GM21423 (cell line): Measurements from ENCODE around the gene SPIB.
"Not testable (repeated sequence)": the region's sequence is repeated elsewhere in the genome, so short reads cannot be mapped to it uniquely, and the experiment has no call there.

Source experiments
- ATAC-seq: cut with Tn5 transposase; IDR thresholded peaks from one replicate; pipeline ENCODE4 v1.9.1; 2021; ENCODE audit warnings: mild to moderate bottlenecking, moderate library complexity; ENCODE audit not compliant: unreplicated experiment

Gene SPIB

DNA sequence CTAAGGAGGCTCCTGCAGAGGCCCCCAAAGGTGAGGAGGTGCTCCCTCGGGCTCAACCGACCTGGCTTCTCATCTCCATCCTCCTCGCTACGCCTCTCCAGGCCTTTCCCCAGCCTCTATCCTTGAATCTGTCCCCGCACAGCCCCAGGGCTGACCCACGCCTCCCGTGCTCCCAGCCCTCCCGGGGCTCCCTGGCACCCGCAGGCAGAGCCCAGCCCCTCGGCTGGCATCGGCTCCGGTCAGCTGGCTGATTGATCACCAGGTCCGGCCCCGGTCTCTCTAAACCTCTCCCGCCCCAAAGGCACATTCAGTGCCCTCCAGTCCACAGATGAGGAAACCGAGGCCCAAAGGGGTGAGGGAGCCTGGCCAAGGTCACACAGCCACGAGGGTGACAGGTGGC lies 16.5 kb downstream of the SPIB start:
- ATAC-seq: no peak

DNA sequence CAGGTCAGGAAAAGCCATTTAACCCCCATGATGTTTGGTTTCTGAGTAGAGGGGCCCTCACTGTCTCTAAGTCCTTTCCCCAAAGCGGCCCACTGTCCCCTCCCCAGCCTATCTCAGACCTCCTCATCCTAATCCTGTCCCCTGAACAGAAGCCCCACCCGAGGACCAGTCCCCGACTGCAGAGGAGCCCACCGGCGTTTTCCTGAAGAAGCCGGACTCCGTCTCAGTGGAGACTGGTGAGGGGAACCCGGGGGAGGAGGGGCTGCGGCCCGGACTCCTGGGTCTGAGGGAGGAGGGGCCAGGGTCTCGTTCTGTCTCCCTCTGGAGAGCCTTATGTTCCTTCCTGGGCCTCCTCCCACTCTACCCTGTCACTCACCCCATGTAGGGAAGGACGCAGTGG lies 16.9 kb downstream of the SPIB start:
- no peak for ATAC-seq

DNA sequence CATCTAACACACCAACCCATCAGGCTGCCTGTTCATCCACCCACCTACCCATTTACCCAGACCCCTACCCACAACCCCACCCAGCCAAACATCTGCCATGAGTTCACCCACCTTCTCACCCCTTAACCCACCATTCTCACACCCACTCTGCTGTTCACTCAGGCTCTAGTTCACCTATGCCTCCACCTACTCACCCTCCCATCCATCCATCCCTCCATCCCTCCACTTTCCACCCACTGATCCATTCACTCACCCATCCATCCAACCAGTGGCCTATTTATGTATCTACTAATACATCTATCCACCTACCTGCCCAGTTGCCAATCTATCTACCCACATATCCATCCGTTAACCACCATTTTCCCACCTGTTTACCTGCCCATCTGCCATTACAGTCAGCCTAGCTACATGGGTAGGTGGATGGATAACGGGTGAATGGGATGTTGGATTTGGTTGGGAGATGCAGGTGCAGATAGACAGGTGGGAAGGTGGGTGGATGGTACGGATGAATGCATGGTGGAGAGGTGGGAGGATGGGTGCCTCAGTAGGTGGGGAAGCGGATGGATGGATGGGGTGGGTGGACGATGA lies 19.2 kb downstream of the SPIB start:
- ATAC-seq: no peak

DNA sequence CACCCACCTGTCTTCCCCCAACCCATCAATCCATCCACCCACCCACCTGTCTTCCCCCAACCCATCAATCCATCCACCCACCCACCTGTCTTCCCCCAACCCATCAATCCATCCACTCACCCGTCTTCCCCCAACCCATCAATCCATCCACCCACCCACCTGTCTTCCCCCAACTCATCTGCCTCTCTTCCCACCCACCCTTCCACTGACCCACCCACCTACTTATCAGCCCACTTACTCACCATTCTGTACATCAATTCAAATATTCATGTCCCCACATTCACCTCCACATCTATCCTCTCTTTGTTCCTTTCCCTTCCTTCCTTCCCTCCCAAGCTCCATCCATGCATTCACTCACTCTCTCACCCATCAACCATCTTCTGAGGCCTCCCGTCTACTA lies 20.4 kb downstream of the SPIB start:
- not testable (repeated sequence) for ATAC-seq

DNA sequence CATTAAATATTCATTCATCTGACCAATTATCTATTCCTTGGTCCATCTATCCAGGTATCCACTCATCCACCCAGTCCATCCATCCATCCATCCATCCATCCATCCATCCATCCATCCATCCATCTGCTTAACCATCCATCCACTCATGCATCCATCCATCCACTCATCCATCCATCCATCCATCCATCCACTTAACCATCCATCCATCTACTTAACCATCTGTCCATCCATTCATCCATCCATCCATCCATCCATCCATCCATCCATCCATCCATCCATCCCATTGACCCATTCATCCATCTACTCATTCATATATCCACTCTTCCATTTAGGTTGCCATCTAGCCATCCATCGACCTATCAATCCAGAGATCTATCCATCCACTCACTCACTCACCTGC lies 25.3 kb downstream of the SPIB start:
- no peak for ATAC-seq

DNA sequence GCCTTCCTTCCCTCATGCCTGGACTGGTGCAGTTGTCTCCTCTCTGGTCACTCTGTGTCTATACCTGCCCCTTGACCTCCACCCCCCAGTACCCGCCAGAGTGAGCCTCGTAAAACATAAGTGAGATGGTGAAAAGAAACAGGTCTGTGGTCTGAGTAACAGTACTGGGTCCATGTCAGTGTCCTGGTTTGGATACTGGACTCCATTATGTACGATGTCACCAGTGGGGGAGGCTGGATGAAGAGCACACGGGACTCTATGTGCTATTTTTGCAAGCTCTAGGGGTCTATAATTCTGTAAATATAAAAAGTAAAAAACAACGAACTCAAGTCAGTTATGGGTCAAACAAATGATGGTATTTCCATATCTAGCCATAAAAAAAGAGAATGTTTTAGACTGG lies 28.3 kb downstream of the SPIB start:
- ATAC-seq: no peak

DNA sequence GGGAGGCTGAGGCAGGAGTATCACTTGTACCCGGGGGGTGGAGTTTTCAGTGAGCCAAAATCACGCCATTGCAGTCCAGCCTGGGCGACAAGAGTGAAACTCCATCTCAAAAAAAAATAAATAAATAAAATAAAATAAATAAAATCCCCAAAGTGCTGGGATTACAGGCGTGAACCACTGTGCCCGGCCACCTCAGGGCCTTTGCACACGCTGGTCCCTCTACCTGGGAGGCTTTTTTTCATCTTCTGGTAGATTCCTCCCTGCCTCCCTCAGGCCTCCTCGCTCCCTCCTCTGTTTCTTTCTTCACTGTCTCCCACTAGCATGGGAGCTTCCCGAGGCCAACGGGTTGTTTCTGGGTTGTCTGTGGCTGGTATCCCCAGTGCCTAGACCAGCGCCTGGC lies 29.0 kb downstream of the SPIB start:
- ATAC-seq: no peak

DNA sequence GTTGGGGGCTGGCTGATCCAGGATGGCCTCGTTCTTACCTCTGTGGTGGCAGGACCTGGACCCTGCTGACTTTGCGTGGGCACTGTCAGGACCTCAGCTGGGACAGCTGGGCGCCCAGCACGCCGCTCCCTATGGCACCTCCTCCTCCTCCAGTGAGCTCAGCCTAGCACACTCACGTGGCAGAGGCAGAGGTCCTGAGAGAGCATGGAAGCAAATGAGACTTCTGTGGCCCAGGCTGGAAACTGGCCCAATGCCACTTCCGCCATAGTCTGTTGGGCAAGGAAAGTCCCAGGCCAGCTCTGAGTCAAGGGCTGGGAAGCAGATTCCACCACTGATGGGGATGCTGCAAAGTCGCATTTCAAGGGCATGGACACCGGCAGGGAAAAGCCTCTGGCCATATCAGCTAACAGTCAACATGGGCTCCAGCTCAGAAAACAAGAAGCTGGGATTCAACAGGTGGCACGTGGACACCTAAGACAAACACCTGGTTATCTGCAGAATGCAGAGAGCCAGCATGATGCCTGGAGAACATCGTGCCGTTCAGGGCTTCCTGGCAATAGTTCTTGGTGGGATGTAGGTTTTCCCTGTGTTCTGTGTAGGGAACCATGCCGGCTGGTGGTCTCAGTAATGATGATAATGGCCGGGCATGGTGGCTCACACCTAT lies 30.6 kb downstream of the SPIB start:
- no peak for ATAC-seq

DNA sequence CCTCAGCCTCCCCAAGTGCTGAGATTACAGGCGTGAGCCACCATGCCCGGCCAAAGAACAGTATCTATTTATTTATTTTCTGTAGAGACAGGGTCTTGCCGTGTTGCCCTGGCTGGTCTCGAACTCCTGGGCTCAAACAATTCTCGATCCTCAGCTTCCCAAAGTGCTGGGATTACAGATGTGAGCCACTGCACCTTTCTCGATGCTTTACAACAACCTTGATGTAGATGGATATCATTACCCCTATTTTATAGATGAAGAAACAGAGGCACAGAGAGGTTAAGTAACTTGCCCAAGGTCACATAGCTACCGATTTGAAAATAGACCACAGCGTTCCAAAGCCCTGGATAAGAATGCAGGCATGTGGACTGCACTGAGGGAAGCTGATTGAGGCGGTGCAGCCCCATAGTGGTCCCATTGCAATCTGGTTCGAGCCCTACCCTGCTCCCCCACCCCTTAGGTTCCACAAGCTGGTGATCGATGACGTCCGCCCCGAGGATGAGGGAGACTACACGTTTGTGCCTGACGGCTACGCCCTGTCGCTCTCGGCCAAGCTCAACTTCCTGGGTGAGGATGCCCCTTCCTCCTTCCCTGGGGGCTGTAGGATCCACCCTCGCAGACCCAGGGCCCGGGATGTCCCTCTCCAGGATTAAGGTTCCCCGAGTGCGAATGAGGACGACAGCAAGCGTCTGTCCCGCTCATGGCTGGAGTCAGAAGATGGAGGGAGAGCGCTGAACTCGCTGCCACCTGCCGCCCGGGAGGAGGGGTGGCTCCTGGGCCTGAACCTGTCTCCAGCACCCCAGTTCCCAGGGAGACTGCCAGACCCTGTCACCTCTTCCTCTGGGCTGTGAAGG lies 31.9 kb downstream of the SPIB start:
- ATAC-seq: no peak

DNA sequence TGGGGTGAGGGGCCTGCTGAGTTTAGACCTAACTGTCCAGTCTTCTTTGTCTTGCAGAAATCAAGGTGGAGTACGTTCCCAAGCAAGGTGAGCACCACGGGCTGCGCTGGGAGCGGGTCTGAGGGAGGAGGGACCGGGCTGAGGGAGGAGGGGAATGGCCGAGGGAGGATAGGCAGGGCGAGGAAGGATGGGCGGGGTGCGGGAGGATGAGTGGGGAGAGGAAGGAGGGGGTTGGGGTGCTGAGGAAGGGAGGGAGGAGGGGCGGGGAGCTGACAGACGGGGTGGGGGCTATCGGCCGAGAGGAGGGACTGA lies 32.4 kb downstream of the SPIB start:
- no peak for ATAC-seq

DNA sequence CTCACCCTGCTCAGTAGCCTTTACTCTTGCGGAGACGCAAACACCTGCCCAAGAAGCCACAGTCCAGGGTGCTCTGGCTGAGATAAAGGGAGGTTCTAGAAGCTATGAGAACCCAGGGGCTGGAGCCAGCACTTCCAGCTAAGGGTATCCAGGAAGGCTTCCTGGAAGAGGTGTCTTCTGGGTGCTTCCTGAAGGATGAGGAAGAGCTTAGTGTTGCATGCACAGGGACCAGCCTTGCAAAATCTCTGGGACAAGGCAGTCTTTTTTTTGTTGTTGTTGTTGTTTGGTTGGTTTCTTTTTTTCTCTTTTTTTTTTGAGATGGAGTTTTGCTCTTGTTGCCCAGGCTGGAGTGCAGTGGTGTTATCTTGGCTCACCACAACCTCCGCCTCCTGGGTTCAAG lies 34.5 kb downstream of the SPIB start:
- no peak for ATAC-seq

DNA sequence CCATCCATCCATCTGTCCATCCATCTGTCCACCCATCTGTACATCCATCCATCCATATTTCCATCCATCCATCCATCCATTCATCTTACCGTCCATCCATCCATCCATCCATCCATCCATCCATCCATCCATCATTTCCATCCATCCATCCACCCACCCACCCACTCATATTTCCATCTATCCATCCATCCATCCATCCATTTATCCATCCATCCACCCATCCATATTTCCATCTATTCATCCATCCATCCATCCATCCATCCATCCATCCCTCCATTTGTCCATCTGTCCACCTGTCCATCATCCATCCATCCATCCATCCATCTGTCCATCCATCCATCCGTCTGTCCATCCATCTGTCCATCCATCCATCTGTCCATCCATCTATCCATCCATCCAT lies 37.3 kb downstream of the SPIB start:
- no peak for ATAC-seq

DNA sequence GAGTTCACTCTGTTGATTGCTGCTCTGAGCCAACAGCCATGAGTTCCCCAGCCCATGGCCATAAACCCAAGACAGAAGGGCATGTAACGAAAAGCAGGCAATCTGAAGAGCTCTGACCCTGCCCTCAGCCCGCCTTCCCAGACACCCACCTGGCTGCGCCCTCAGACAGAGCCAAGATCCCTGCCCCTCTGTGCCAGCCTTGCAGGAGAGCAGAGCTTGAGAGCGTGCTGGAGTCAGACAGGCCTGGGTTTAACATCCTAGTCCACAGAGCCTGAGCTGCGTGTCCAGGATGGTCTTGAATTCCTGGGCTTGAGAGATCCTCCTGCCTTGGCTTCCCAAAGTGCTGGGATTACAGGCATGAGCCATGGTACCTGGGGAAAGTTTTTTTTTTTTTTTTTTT lies 38.6 kb downstream of the SPIB start:
- no peak for ATAC-seq

DNA sequence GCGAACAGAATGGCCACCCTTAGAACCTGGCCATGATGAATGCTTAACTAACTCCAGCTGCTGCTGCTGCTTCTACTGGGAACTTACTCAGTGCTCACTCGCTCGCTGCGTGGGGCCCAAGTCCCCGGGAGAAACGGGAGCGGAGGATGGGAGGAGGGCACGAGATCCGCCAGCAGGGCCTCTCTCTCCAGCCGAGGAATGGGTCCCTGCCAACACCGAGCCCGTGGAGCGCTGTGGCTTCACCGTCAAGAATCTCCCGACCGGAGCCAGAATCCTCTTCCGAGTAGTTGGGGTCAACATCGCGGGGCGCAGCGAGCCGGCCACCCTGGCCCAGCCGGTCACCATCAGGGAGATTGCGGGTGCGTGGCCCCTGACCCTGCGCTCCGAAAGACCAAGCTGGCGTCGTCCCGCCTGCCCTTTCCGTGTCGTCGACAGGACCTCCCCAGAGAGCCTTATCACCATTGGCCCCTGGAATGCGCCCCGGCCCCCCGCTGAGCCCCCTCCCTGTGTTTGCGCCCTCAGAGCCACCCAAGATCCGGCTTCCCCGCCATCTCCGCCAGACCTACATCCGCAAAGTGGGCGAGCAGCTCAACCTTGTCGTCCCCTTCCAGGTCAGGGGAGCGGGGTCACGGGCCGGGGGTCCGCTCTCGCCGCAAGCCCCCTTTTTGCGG lies 39.8 kb downstream of the SPIB start:
- ATAC-seq: no peak

DNA sequence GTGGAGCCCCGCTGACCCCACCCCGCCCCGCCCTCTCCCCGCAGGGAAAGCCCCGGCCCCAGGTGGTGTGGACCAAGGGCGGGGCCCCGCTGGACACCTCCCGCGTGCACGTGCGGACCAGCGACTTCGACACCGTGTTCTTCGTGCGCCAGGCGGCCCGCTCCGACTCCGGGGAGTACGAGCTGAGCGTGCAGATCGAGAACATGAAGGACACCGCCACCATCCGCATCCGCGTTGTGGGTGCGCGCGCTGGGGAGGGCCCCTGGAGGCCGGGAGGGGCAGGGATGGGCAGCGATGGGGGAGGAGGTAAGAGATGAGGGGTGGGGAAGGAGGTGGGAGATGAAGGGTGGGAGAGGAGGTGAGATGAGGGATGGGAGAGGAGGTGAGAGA lies 40.3 kb downstream of the SPIB start:
- ATAC-seq: no peak

DNA sequence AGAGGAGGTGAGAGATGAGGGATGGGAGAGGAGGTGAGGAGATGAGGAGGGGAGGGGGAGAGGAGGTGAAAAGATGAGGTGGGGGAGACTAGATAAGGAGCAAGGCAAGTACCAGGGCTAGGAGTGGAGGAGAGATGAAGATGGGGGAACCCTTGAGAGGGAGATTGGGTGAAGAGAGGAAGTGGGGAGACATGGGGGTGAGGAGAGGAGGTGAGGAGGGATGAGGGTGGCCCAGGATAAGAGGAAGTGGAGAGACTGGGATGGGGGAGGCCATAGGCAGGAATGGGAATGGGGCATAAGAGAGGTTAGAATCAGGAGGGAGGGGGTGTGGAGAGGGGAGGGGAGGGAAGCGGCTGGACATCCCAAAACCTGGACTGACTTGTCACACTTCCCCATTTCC lies 40.9 kb downstream of the SPIB start:
- no peak for ATAC-seq

DNA sequence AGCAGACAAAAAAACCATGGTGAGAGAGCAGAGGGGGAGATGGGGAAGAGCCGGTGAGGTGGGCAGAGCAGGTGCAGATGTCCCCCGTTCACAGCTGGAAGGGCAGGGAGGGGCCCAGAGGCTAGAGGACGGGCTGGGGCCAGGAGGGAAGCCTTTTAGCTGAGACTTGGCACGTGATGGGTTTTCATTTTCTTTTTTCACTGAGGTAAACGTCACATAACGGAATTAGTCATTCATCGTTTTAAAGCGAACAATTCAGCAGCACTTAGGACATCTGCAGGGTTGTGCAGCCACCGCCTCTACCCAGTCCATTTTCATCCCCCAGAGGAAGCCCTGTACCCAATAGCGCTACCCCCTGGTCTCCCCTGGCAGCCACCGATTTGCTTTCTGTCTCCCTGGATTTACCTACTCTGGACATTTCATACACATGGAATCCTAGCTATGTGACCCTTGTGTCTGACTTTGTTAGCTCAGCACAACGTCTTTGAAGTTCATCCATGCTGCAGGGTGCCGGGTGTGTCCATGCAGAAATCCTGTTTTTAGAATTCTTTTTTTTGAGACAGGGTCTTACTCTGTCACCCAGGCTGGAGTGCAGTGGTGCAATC lies 41.5 kb downstream of the SPIB start:
- ATAC-seq: peak; percentile 55

DNA sequence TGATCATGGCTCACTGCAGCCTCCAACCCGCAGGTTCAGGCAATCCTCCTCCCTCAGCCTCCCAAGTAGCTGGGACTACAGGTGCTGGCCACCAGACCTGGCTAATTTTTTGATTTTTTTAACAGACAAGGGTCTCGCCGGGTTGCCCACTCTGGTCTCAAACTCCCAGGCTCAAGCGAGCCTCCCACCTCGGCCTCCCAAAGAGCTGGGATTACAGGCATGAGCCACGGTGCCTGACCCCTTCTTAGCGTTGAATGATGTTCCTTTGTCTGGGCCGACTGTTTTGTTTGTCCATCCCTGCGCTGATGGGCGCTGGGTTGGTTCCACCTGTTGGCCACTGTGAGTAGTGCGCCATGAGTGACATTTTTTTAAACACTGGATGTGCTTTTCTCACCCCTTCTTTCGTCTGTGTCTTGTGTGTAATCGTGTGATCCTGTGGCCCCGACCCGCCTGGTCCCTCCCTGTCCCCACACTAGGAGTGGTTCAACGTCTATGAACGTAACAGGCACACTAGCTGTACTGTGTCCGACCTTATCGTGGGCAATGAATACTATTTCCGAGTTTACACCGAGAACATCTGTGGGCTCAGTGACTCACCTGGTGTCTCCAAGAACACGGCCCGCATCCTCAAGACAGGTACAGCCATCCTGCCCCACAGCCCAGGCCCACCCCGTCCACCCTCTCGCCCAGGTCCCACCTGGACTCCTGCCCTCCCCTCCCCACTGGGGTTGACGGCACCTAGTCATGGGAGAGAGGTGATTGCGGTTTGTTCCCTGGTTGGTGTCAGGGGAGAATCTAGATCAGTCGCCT lies 42.5 kb downstream of the SPIB start:
- ATAC-seq: peak; percentile 44

DNA sequence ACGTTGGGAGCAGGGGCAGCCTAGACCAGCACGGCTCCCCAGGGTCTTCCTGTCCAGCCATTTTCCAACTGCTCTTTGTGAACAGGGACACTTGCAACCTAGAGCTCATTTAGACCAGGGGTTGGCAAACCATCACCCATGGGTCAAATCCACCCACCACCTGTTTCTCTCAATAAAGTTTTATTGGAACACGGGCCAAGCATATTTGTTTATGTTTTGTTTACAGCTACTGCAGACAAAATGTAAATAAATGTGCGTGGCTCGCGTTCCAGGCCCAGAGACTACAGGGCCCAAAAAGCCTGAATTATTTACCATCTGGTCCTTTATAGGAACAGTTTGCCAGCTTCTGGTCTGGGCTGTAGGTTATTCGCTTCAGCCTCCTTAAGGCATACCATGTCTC lies 44.2 kb downstream of the SPIB start:
- no peak for ATAC-seq

DNA sequence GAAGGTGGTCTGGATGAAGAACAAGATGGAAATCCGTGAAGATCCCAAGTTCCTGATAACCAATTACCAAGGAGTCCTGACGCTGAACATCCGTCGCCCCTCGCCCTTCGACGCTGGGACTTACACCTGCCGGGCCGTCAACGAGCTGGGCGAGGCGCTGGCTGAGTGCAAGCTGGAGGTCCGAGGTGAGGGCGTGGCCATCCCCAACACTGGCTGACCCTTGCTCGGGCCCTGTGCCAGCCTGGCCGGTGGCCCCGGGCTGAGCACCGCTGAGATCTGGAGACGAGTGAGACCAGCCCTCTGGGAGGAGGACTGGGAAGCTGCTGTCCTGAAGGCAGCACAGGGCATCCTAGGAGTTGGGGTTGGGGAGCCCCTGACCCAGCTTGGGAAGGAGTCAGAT lies 45.6 kb downstream of the SPIB start:
- ATAC-seq: no peak

DNA sequence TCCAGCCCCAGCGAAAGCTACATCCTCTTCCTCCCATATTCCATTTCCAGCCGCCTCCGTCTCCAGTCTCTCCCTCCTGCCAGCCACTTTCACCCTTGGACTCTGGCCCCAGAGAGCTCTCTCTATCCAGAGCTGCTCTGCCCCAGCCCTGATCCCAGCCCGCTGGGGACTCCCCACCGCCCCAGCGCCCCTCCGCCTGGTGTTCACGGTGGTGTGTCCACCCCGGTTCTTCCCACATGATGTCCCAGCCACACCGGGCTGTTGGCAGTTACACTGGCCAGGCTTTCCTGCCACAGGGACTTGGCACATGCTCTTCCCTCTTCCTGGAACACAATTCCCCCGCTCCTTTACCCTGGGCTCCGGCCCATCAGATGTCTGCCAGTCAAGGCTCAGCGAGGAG lies 46.3 kb downstream of the SPIB start:
- no peak for ATAC-seq
